Left ventricle myocardium inferior (tissue), 1 donor: ENCODE measurements around the gene PDX1. TPM values are rescaled to one million over a fixed set of nuclear protein-coding genes. Genes with fewer than 3 reads are reported as not detected.

ENCODE experiments used
- DNase-seq: peaks from one replicate; pipeline ENCODE4 v3.0.0-alpha.2; 2020
- H3K27ac ChIP-seq: fragments of 200-600 bp; replicated peaks from 2 replicates; pipeline ENCODE4 v1.8.0; 2021
- H3K27me3 ChIP-seq: fragments of 200-600 bp; 2 replicates; pipeline ENCODE4 v1.8.0; 2021; ENCODE audit warnings: low read depth
- H3K36me3 ChIP-seq: fragments of 200-600 bp; 2 replicates; pipeline ENCODE4 v1.8.0; 2021
- H3K4me1 ChIP-seq: fragments of 200-600 bp; 2 replicates; pipeline ENCODE4 v1.8.0; 2021
- H3K4me3 ChIP-seq: fragments of 200-600 bp; 2 replicates; pipeline ENCODE4 v1.8.0; 2021; ENCODE audit warnings: mild to moderate bottlenecking, moderate library complexity
- H3K9me3 ChIP-seq: fragments of 200-600 bp; replicated peaks from 2 replicates; pipeline ENCODE4 v1.8.0; 2021
- CTCF ChIP-seq: fragments of 200-600 bp; IDR thresholded peaks from 2 replicates; pipeline ENCODE4 v1.8.0; 2021; ENCODE audit warnings: antibody characterized with exemption, mild to moderate bottlenecking, borderline replicate concordance
- intact Hi-C: fragments of 100-400 bp; cut with micrococcal nuclease; formaldehyde crosslinking; loops from one replicate; pipeline ENCODE4 v1.11.0; 2022
- total RNA-seq: library from RNA; stranded (reverse); fragmentation: NEBNext Ultra II Directional; extraction: Animal tissue kit (Norgen Biotek cat#: 25700); gene quantifications from one replicate; pipeline ENCODE4 v1.2.1, GENCODE V29; 2021
- donor health status: DM: no; HTN: yes; CAD: no; lungs with severe emphysema.

The PDX1 gene
- total RNA-seq, 1 donor from 2014 or later = not detected

GRCh38 chr13:27954406-27954851, 34.6 kb downstream of the PDX1 start:
- H3K36me3 ChIP-seq = no peaks in the 10 kb centered on the region
- H3K4me1 ChIP-seq = peaks cover 17% of the 10 kb centered on the region
- H3K27me3 ChIP-seq = peaks cover 99% of the 10 kb centered on the region
- no peak overlapping the region for H3K27ac ChIP-seq
- no peak for TF ChIP-seq CTCF
- H3K4me3 ChIP-seq = peak overlapping the region; percentile 62
- DNase-seq = no peak
- peaks cover 9% of the 10 kb centered on the region for H3K9me3 ChIP-seq
- intact Hi-C loops = no loop called here

- Histone ChIP-seq H3K4me1 (peaks cover 23% of the 10 kb centered on the region), H3K27me3 (peaks cover 99% of the 10 kb centered on the region), H3K27ac (no peak overlapping the region), H3K36me3 (no peaks in the 10 kb centered on the region), H3K9me3 (peaks cover 6% of the 10 kb centered on the region), H3K4me3 (peak overlapping the region; percentile 62)
- intact Hi-C loops = no loop called here
- no peak for DNase-seq
- TF ChIP-seq CTCF = no peak
Measured at GRCh38 chr13:27955014-27955591, 35.3 kb downstream of the PDX1 start.

GRCh38 chr13:27956576-27957300, 36.9 kb downstream of the PDX1 start:
- Histone ChIP-seq H3K4me1 (peaks cover 34% of the 10 kb centered on the region), H3K9me3 (no peaks in the 10 kb centered on the region), H3K27me3 (peaks cover 99% of the 10 kb centered on the region), H3K27ac (no peak overlapping the region), H3K4me3 (no peak overlapping the region), H3K36me3 (no peaks in the 10 kb centered on the region)
- intact Hi-C loops = no loop called here
- TF ChIP-seq CTCF = no peak
- no peak for DNase-seq

- Histone ChIP-seq H3K4me3 (peak overlapping the region; percentile 58), H3K9me3 (no peaks in the 10 kb centered on the region), H3K27me3 (peaks cover 100% of the 10 kb centered on the region), H3K4me1 (peaks cover 21% of the 10 kb centered on the region), H3K27ac (no peak overlapping the region), H3K36me3 (no peaks in the 10 kb centered on the region)
- intact Hi-C loops = no loop called here
- no peak for TF ChIP-seq CTCF
- no peak for DNase-seq
Measured at GRCh38 chr13:27959976-27960361, 40.2 kb downstream of the PDX1 start.

GRCh38 chr13:27960362-27961226, 40.8 kb downstream of the PDX1 start:
- peaks cover 21% of the 10 kb centered on the region for H3K4me1 ChIP-seq
- peaks cover 100% of the 10 kb centered on the region for H3K27me3 ChIP-seq
- DNase-seq = peak; percentile 35
- intact Hi-C loops = no loop called here
- no peak overlapping the region for H3K27ac ChIP-seq
- no peaks in the 10 kb centered on the region for H3K36me3 ChIP-seq
- H3K4me3 ChIP-seq = peak overlapping the region; percentile 58
- no peaks in the 10 kb centered on the region for H3K9me3 ChIP-seq
- peak; percentile 57 for TF ChIP-seq CTCF
